Cerebellar nuclear complex (tissue), 1 donor: ENCODE results near the gene GUK1.

ENCODE experiments used
- DNase-seq, 2 experiments: peaks; one replicate each; lab custom pipeline; 2025; lab: John Stamatoyannopoulos, UW

GUK1 gene

DNA sequence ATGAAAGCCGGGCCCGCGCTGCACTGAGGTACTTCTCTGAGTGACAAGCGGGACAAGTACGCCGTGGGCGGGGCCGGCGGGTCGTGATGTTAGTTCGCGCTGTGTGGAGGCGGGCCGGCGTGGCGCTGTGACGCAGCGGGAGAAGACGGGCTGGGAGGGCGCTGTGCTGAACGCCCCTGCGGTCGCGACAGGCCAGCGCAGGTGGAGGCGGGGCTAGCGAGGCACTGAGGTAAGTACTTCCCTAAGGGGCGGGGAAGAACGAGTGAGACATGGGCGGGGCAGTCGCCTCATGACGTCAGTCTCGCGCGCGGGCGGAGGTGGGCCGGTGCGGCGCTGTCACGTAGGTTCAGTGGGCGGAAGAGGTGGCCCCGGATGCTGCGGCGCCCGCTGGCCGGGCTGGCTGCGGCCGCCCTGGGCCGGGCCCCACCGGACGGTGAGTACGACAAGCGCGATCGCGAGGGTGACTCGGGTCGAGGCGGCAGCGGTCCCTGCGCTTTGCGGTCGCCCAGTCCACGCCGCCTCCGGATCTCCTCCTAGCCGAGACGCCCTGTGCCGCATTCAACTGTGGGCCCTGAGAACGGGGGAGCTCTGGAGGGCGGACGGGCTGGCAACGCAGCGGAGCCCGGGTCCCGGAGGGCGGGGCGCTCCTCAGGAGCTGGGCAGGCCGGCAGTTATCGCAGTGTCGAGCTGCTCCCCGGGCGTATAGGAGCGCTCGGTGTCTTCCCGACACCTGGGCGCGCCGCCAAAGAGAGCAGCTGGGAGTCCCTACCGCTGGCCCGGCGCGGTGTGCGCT is at the start of gene GUK1:
TSS of gene GUK1 (plus strand) at position 349 of the 793 bp plus-strand sequence. CDS start at position 373, 24 bp downstream.
- DNase-seq: peak; percentile 94 to 98

DNA sequence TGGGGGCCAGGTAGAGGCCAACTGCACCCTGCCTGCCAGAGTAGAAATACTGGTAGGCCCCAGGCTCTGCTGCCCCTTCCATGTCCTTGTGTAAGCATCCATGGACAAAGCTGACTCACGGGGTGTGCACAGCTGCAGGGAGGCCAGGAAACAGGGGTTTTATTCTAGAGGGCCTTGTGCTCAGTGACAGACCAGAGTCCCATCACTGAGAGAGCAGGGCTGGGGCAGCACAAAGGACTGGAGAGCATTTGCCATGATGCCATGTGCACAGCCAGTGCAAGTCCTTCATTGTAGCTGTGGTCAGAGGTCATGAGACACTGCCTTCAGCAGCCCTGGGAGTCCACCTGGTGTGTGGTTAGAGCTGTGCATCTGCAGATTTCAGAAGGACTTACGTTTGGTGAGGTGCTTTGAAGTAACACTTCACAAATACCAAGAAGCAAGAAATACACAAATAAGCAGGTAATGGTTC is 49.4 kb upstream of the GUK1 start:
- no peak for DNase-seq

DNA sequence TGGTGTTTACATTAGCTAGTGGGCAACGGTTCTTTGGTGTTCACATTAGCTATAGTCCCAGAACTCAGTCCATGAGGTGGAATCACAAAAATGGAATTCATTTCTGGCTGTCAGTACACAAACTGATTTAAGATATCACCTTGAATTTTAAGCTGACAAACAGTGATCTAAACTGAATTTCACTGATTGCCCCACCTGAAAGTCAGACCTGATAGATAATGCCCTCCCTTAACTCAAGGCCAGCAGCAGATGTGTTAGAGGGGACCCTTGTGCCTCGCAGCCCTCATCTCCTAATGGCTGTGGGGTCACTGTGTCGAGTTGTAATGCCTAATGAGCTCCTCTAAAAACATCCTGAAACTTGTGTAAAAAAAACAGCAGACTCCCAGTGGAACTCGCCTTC is 49.0 kb upstream of the GUK1 start:
- DNase-seq: no peak

GRCh38 chr1:228092342-228093049 is 47.6 kb upstream of the GUK1 start:
- no peak for DNase-seq

DNA sequence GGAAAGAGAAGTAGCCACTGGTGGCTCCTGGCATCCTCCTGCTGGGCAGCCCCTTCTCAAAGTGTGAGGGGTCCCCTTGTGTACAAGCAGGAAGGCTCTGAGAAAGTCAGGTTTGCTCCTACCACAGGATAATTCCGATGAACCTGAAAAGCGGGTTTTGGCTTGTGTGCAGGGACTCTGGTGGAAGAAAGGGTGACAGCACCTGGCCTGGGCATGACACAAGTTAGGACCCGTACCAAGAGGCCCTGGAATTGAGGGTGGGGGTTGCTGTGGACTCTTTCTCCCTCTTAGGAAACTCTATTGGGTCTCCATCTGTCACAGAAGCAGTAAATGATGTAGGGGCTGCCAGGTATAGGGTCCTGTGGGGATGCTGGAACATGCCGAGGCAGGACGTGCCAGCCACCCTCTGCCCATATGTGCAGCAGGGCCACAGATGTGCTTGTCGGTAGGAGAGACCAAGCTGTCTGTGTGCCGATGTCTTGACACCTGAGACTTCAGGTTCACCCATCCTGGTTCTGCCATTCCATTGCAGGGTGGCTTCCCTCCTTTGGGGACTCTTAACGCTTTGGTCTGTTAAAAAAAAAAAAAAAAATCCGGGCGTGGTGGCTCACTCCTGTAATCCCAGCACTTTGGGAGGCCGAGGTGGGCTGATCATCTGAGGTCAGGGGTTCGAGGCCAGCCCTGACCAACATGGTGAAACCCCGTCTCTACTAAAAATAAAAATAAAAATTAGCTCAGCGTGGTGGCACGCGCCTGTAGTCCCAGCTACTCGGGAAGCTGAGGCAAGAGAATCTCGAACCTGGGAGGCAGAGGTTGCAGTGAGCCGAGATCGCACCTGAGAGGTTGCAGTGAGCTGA is 46.8 kb upstream of the GUK1 start:
- no peak for DNase-seq

- no peak for DNase-seq
Observed at GRCh38 chr1:228094432-228095016, 45.6 kb upstream of the GUK1 start.

DNA sequence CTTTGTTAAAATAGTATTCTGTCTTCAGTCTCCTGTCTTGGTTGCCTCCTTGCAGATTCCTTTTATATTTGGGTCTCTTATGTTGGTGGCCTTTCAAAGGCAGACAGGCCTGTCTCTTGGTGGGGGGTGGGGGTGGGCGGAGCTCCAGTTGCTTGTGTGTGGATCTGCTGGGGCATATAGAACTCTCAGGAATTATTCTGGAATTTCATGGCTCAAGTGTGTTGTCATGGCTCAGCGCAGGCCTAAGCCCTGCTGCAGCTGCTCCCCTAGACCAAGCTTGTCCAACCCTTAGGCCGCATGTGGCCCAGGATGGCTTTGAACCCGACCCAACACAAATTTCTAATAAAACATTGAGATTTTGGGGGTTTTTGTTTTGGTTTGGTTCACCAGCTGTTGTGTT is 44.9 kb upstream of the GUK1 start:
- DNase-seq: no peak

GRCh38 chr1:228095938-228096337 is 44.1 kb upstream of the GUK1 start:
- no peak for DNase-seq

DNA sequence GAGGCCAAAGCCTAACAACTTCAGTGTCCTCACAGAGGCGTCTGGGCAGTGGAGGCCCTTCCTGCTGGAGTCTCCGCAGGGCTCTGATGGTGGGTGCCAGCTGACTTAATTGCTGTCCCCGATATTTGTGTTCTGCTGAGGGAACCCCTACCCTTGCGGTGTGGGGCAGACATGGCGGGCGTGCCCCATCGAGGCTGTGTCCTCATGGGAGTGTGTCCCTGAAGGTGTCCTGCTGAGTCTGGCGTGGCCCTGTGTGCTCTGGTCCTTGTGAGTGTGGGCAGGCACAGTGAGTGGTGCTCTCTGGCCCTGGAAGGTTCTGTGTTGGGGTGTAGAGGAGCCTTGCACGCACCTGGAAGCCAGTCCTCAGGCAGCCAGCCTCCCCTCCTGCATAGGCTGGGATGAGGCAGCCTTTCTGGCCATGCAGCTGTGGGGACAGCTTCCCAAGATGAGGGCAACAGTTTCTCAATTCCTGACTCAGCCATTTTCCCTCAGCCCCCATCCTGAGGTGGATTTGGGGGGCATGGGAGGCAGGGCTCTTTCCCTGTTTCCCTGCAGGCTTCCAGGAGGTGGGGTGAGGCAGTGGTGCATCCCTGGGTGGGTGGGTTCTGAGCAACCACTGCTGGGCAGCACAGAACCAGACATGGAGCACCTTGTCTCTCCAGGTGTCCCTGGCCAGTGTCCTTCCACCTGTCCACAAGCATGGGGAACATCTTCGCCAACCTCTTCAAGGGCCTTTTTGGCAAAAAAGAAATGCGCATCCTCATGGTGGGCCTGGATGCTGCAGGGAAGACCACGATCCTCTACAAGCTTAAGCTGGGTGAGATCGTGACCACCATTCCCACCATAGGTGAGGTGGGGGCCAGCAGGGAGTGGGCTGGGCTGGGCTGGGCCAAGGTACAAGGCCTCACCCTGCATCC is 43.4 kb upstream of the GUK1 start:
- no peak for DNase-seq

DNA sequence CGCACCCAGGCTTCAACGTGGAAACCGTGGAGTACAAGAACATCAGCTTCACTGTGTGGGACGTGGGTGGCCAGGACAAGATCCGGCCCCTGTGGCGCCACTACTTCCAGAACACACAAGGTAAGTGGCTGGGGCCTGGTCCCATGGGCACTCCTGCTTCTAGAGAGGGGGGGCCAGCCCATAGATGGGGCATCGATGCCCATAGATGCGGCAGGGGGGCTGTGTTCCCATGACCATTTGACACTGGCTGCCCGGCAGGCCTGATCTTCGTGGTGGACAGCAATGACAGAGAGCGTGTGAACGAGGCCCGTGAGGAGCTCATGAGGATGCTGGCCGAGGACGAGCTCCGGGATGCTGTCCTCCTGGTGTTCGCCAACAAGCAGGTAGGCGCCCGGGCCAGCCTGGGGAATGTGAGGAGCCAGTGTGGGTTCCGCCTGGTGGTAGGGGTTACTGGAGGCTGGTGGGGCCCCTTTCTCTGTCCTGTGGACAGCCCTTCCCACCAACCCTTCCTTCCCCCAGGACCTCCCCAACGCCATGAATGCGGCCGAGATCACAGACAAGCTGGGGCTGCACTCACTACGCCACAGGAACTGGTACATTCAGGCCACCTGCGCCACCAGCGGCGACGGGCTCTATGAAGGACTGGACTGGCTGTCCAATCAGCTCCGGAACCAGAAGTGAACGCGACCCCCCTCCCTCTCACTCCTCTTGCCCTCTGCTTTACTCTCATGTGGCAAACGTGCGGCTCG is 42.6 kb upstream of the GUK1 start:
- no peak for DNase-seq

GRCh38 chr1:228098323-228098931 is 41.7 kb upstream of the GUK1 start:
- DNase-seq: no peak

GRCh38 chr1:228099331-228099732 is 40.7 kb upstream of the GUK1 start:
- no peak for DNase-seq

GRCh38 chr1:228100822-228101613 is 39.1 kb upstream of the GUK1 start:
- no peak for DNase-seq

- DNase-seq: no peak
Observed at GRCh38 chr1:228101614-228101993, 38.5 kb upstream of the GUK1 start.

DNA sequence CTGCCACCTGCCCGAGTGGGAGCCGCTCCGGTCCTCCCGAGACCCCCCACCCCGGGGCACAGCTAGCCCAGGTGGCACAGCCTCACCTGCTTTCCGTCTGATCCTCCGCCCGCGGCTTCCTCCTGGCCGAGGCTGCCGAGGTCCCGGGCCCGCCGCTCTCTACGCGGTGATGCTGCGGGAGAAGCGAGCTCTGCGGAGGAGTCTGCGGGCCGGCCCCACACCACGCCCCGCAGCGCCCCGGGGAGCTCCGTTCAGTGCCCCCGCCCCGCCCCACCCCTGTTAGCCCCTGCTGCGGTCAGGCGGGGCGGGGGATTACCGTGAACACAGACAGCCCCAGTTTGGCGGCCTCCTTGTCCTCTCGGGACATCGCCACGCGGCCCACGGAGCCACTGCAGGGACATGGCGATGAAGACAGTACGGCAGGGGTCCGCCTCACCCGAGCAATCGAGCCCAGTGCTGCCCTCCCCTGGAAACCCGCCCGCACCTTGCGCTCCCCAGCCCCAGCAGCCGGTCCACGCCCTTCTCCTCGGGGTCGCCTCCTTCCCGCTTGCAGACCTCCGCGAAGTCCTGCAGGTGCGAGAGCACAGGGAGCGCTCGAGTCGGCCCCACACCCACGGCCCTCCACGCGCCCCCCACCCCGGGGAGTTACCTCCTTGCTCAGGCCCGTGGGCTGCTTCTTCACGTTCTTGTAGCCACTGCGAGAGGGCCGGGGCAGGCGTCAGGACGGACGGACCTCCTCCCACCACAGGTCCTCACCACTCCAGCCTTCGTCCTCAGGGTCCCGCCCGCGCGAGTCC is 37.9 kb upstream of the GUK1 start:
- DNase-seq: no peak

- peak in 1 of 2 experiments; percentile 19 for DNase-seq
Observed at GRCh38 chr1:228102791-228103620, 37.1 kb upstream of the GUK1 start, which contains the start of gene C1orf35. Gene C1orf35 (minus strand): TSS chr1:228103325. CDS start chr1:228103227, 98 bp downstream.
